H9 (cell line): ENCODE results near the gene GRID1. TPM values are rescaled to one million over a fixed set of nuclear protein-coding genes. Genes with fewer than 3 reads are reported as not detected.

Source experiments
- DNase-seq: peaks from one replicate; pipeline ENCODE4 v3.0.0-alpha.2; 2017
- H2AFZ ChIP-seq: one replicate; pipeline ENCODE4 v1.6.1; 2013; ENCODE audit warnings: mild to moderate bottlenecking, low read length, control low read depth, moderate library complexity
- H2AK5ac ChIP-seq: 2 replicates; pipeline ENCODE4 v1.6.1; 2013; ENCODE audit warnings: low read length, control low read depth, mixed read lengths; ENCODE audit not compliant: insufficient read length
- H2BK120ac ChIP-seq: one replicate; pipeline ENCODE4 v1.6.1; 2013; ENCODE audit warnings: low read depth, mild to moderate bottlenecking, low read length, control low read depth, inconsistent platforms; ENCODE audit not compliant: poor library complexity, severe bottlenecking
- H2BK12ac ChIP-seq: 2 replicates; pipeline ENCODE4 v1.6.1; 2013; ENCODE audit warnings: low read length, control low read depth, mixed read lengths, low read depth; ENCODE audit not compliant: insufficient read length
- H2BK15ac ChIP-seq: 2 replicates; pipeline ENCODE4 v1.6.1; 2013; ENCODE audit warnings: low read depth, low read length, control low read depth
- H2BK20ac ChIP-seq: one replicate; pipeline ENCODE4 v1.6.1; 2013; ENCODE audit warnings: low read depth, mild to moderate bottlenecking, low read length, control low read depth, inconsistent platforms; ENCODE audit not compliant: poor library complexity, severe bottlenecking
- H2BK5ac ChIP-seq: 2 replicates; pipeline ENCODE4 v1.6.1; 2013; ENCODE audit warnings: low read length, control low read depth, mixed read lengths; ENCODE audit not compliant: insufficient read length
- H3K14ac ChIP-seq: 2 replicates; pipeline ENCODE4 v1.6.1; 2013; ENCODE audit warnings: low read length, control low read depth; ENCODE audit not compliant: insufficient read depth
- H3K18ac ChIP-seq: 2 replicates; pipeline ENCODE4 v1.6.1; 2013; ENCODE audit warnings: low read depth, mild to moderate bottlenecking, mixed read lengths, low read length, control low read depth; ENCODE audit not compliant: insufficient read length
- H3K23ac ChIP-seq: 2 replicates; pipeline ENCODE4 v1.6.1; 2013; ENCODE audit warnings: low read length, control low read depth, mixed read lengths, low read depth; ENCODE audit not compliant: insufficient read length
- H3K23me2 ChIP-seq: 2 replicates; pipeline ENCODE4 v1.6.1; 2013; ENCODE audit warnings: low read depth, mild to moderate bottlenecking, mixed read lengths, low read length, control low read depth; ENCODE audit not compliant: insufficient read length, poor library complexity, severe bottlenecking
- H3K27ac ChIP-seq: 2 replicates; pipeline ENCODE4 v1.5.1; 2013; ENCODE audit warnings: low read length, control low read depth, mixed read lengths, low read depth; ENCODE audit not compliant: insufficient read length
- H3K27me3 ChIP-seq: 2 replicates; pipeline ENCODE4 v1.6.1; 2013; ENCODE audit warnings: low read length, control low read depth, inconsistent platforms; ENCODE audit not compliant: insufficient read depth
- H3K4ac ChIP-seq: 2 replicates; pipeline ENCODE4 v1.6.1; 2013; ENCODE audit warnings: low read depth, mild to moderate bottlenecking, control low read depth, inconsistent platforms, low read length, moderate library complexity
- H3K4me1 ChIP-seq: 2 replicates; pipeline ENCODE4 v1.6.1; 2013; ENCODE audit warnings: low read length, control low read depth, inconsistent platforms; ENCODE audit not compliant: insufficient read depth
- H3K4me2 ChIP-seq: 2 replicates; pipeline ENCODE4 v1.6.1; 2013; ENCODE audit warnings: low read length, control low read depth, mixed read lengths; ENCODE audit not compliant: insufficient read length, insufficient read depth
- H3K56ac ChIP-seq: 2 replicates; pipeline ENCODE4 v1.6.1; 2013; ENCODE audit warnings: low read depth, mild to moderate bottlenecking, mixed read lengths, low read length, control low read depth; ENCODE audit not compliant: insufficient read length
- H3K79me1 ChIP-seq: 2 replicates; pipeline ENCODE4 v1.6.1; 2013; ENCODE audit warnings: low read depth, mild to moderate bottlenecking, moderate library complexity, low read length, control low read depth, inconsistent platforms; ENCODE audit not compliant: insufficient read depth, poor library complexity, severe bottlenecking
- H3K79me2 ChIP-seq: 2 replicates; pipeline ENCODE4 v1.6.1; 2013; ENCODE audit warnings: low read length, control low read depth, inconsistent platforms; ENCODE audit not compliant: insufficient read depth
- H3K9ac ChIP-seq: 2 replicates; pipeline ENCODE4 v1.6.1; 2013; ENCODE audit warnings: low read length, control low read depth, mixed read lengths; ENCODE audit not compliant: insufficient read length; ENCODE audit errors: extremely low read depth
- H3K9me3 ChIP-seq: one replicate; pipeline ENCODE4 v1.6.1; 2013; ENCODE audit warnings: low read depth, low read length, inconsistent platforms; ENCODE audit not compliant: control insufficient read depth
- H3T11ph ChIP-seq: one replicate; pipeline ENCODE4 v1.6.1; 2013; ENCODE audit warnings: mild to moderate bottlenecking, low read length, control low read depth, inconsistent platforms
- H4K20me1 ChIP-seq: one replicate; pipeline ENCODE4 v1.6.1; 2013; ENCODE audit not compliant: control insufficient read depth, insufficient read length, insufficient read depth
- H4K5ac ChIP-seq: 2 replicates; pipeline ENCODE4 v1.6.1; 2013; ENCODE audit warnings: low read depth, mild to moderate bottlenecking, mixed read lengths, low read length, control low read depth; ENCODE audit not compliant: insufficient read length
- H4K8ac ChIP-seq: replicated peaks from 2 replicates; pipeline ENCODE4 v1.6.1; 2013; ENCODE audit warnings: low read length, control low read depth, mixed read lengths, low read depth; ENCODE audit not compliant: insufficient read length
- H4K91ac ChIP-seq: 2 replicates; pipeline ENCODE4 v1.6.1; 2013; ENCODE audit warnings: low read depth, mild to moderate bottlenecking, moderate library complexity, mixed read lengths, low read length, control low read depth; ENCODE audit not compliant: insufficient read length
- H3K27ac Mint-ChIP-seq, 3 experiments: 2 replicates in 2 of 3; 3 replicates in 1 of 3; pipeline ENCODE4 v1.8.0; 2020 to 2021; ENCODE audit warnings: mixed read lengths in 3 of 3, mild to moderate bottlenecking in 1 of 3, moderate library complexity in 1 of 3
- H3K27me3 Mint-ChIP-seq: 2 replicates; pipeline ENCODE4 v1.8.0; 2021; ENCODE audit warnings: low read depth, mild to moderate bottlenecking, moderate library complexity, mixed read lengths
- H3K36me3 Mint-ChIP-seq, 3 experiments: 2 replicates in 2 of 3; 3 replicates in 1 of 3; pipeline ENCODE4 v1.8.0; 2020 to 2021; ENCODE audit warnings: low read depth in 3 of 3, mixed read lengths in 3 of 3; ENCODE audit not compliant: insufficient read depth in 1 of 3
- H3K4me1 Mint-ChIP-seq, 2 experiments: 2 replicates each; pipeline ENCODE4 v1.8.0; 2020; ENCODE audit warnings: mixed read lengths in 2 of 2
- H3K4me3 Mint-ChIP-seq, 2 experiments: 2 replicates in 1 of 2; 3 replicates in 1 of 2; pipeline ENCODE4 v1.8.0; 2020 to 2021; ENCODE audit warnings: mild to moderate bottlenecking in 2 of 2, mixed read lengths in 2 of 2, moderate library complexity in 1 of 2
- H3K9me3 Mint-ChIP-seq, 2 experiments: 2 replicates in 1 of 2; 3 replicates in 1 of 2; pipeline ENCODE4 v1.8.0; 2020; ENCODE audit warnings: mild to moderate bottlenecking in 2 of 2, mixed read lengths in 2 of 2, moderate library complexity in 1 of 2
- CTCF ChIP-seq: fragments of 200-600 bp; sonication (generic); conservative IDR thresholded peaks from 3 replicates; pipeline ENCODE4 v1.8.0; 2021; ENCODE audit warnings: antibody characterized with exemption, mild to moderate bottlenecking
- WGBS: extraction: QIAGEN DNeasy Blood & Tissue Kit; methylation state at CpG from one replicate; pipeline ENCODE4 v1.1.7; 2013; ENCODE audit warnings: missing lambda C conversion rate, low lambda C conversion rate, mixed read lengths; ENCODE audit not compliant: insufficient read length; ENCODE audit errors: extremely low coverage; 5-methylcytosine and 5-hydroxymethylcytosine counted together
- total RNA-seq: library from RNA; stranded (reverse); gene quantifications from 2 replicates; pipeline ENCODE4 v1.2.1, GENCODE V29; 2021

Gene GRID1
- total RNA-seq, 1 experiment from 2014 or later, result 0.35 TPM

GRCh38 chr10:85922356-85923129 is 444.1 kb downstream of the GRID1 start:
- whole genome bisulfite sequencing, result no CpG with 5 or more reads among the region's 9 CpGs
- Mint-ChIP-seq H3K27ac (no peak overlapping the region; a peak in 1 of 7 replicates), H3K4me1 (peaks cover 11 to 17% of the 10 kb centered on the region in 2 experiments), H3K36me3 (no peaks in the 10 kb centered on the region), H3K9me3 (no peaks in the 10 kb centered on the region), H3K27me3 (no peaks in the 10 kb centered on the region; the same call in 1 of the 2 replicates), H3K4me3 (no peak overlapping the region)
- Histone ChIP-seq H4K20me1 (no peaks in the 10 kb centered on the region), H3K23ac (no peak overlapping the region), H4K5ac (no peak overlapping the region), H2BK20ac (no peak overlapping the region), H3K27ac (no peak overlapping the region), H4K91ac (no peak overlapping the region), H3K9me3 (no peaks in the 10 kb centered on the region), H3K79me2 (no peaks in the 10 kb centered on the region), H2BK5ac (no peak overlapping the region), H3K14ac (no peak overlapping the region), H2BK12ac (no peak overlapping the region), H3T11ph (no peak overlapping the region), H2BK15ac (no peak overlapping the region), H3K18ac (no peak overlapping the region), H3K23me2 (no peaks in the 10 kb centered on the region), H4K8ac (no peak overlapping the region), H2AK5ac (no peak overlapping the region), H3K4me2 (no peak overlapping the region), H3K4me1 (no peaks in the 10 kb centered on the region), H3K56ac (no peak overlapping the region), H2AFZ (no peak overlapping the region), H3K27me3 (no peaks in the 10 kb centered on the region), H3K79me1 (no peaks in the 10 kb centered on the region), H3K9ac (no peak overlapping the region), H2BK120ac (no peak overlapping the region), H3K4ac (no peak overlapping the region)
- no peak for TF ChIP-seq CTCF
- DNase-seq, result no peak
